K562 (cell line): ENCODE data around the gene SPINT2.

Source experiments
- CTCF ChIP-seq, 3 experiments: IDR thresholded peaks in 2 of 3; conservative IDR thresholded peaks in 1 of 3; 2 replicates each; pipeline ENCODE4 v1.5.1; 2011 to 2012; ENCODE audit warnings: low read length in 3 of 3, mild to moderate bottlenecking in 3 of 3, control low read depth in 2 of 3, improper control_type of control experiment in 1 of 3, inconsistent platforms in 1 of 3, low read depth in 1 of 3, mixed read lengths in 1 of 3, moderate library complexity in 1 of 3; ENCODE audit not compliant: insufficient read depth in 2 of 3
- HNRNPLL ChIP-seq: fragments of 200-400 bp; formaldehyde crosslinking; IDR thresholded peaks from 2 replicates; pipeline ENCODE4 v1.6.1; 2017; ENCODE audit warnings: low read length, low read depth, mild to moderate bottlenecking; ENCODE audit not compliant: poor library complexity, severe bottlenecking
- KAT7 ChIP-seq: sonication (generic); formaldehyde crosslinking; IDR thresholded peaks from 2 replicates; pipeline ENCODE4 v1.8.0; 2022; ENCODE audit warnings: missing genetic modification reagents, mild to moderate bottlenecking, borderline replicate concordance
- NR3C1 ChIP-seq: sonication (generic); formaldehyde crosslinking; IDR thresholded peaks from 2 replicates; pipeline ENCODE4 v1.8.1; 2022; ENCODE audit warnings: missing genetic modification reagents
- SMARCA4 ChIP-seq: fragments of 450-650 bp; IDR thresholded peaks from 2 replicates; pipeline ENCODE4 v1.6.1; 2016
- TF ChIP-seq, protein P1 (sequence below): fragments of 250-450 bp; sonication (Bioruptor Pico); IDR thresholded peaks from 2 replicates; pipeline ENCODE4 v1.8.0; 2022; ENCODE audit warnings: moderate library complexity, mild to moderate bottlenecking, inconsistent platforms

GRCh38 chr19:38331728-38332127 is 67.4 kb downstream of the SPINT2 start:
- TF ChIP-seq, protein P1, sequence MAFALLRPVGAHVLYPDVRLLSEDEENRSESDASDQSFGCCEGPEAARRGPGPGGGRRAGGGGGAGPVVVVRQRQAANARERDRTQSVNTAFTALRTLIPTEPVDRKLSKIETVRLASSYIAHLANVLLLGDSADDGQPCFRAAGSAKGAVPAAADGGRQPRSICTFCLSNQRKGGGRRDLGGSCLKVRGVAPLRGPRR (CRISPR knock-in tag) = no peak
- TF ChIP-seq SMARCA4 (no peak), KAT7 (CRISPR knock-in tag) (no peak), CTCF (IDR thresholded peaks at IDR 0.05 in 2 of 3, conservative IDR thresholded peaks at IDR 0.05 in 1 of 3; ENCODE audit: insufficient read depth in 2 of 3, low read depth in 1 of 3, low read length in 3 of 3) (no peak), NR3C1 (CRISPR knock-in tag) (no peak), HNRNPLL (no peak)
